HCT116 (cell line): ENCODE data around the gene CLCN3. TPM values are rescaled to one million over a fixed set of nuclear protein-coding genes. Genes with fewer than 3 reads are reported as not detected.

Source experiments
- ATAC-seq: fragments of 200-7000 bp; cut with Tn5 transposase; 2 replicates; pipeline ENCODE4 v1.9.1; 2020; ENCODE audit warnings: mild to moderate bottlenecking, moderate library complexity
- BruUV-seq: library from RNA; stranded (reverse); fragments of 400-500 nt; replicated peaks from 2 replicates; lab custom pipeline; 2021; lab: Mats Ljungman, UMichigan
- CTCF ChIA-PET: fragments of 300-600 bp; sonication (Branson Sonifier 250); formaldehyde crosslinking; loops from one replicate; lab custom pipeline; 2021; ENCODE audit warnings: antibody characterized with exemption; lab: Charles Lee
- POLR2A ChIA-PET: fragments of 300-600, 350-600 bp; sonication (Branson Sonifier 250); formaldehyde crosslinking; loops from one replicate; lab custom pipeline; 2021; ENCODE audit warnings: antibody characterized with exemption; lab: Charles Lee
- RAD21 ChIA-PET, 2 experiments: fragments of 300-600 bp; sonication (Branson Sonifier 250); formaldehyde crosslinking; loops; one replicate each; lab custom pipeline; 2023; ENCODE audit warnings: low total read pairs in 2 of 2; ENCODE audit not compliant: uncharacterized antibody in 2 of 2, unreplicated experiment in 2 of 2, low non-redundant PET in 1 of 2; lab: Charles Lee
- DNase-seq: peaks from one replicate; pipeline ENCODE4 v3.0.0-alpha.2; 2010; ENCODE audit warnings: low read depth, low spot score
- H2AFZ ChIP-seq: fragments of 200-600 bp; shearing (Covaris generic), sonication (generic); 2 replicates; pipeline ENCODE4 v1.6.1; 2017; ENCODE audit warnings: low read depth, mixed run types, mixed read lengths, antibody characterized with exemption, low read length; ENCODE audit not compliant: poor library complexity, severe bottlenecking
- H3K27ac ChIP-seq: 2 replicates; pipeline ENCODE4 v1.5.1; 2012; ENCODE audit warnings: low read depth, low read length
- H3K27me3 ChIP-seq: fragments of 200-600 bp; sonication (generic); 2 replicates; pipeline ENCODE4 v1.6.1; 2016; ENCODE audit warnings: mixed run types, low read length, mixed read lengths; ENCODE audit not compliant: insufficient read depth
- H3K36me3 ChIP-seq, 2 experiments: fragments of 200-500 bp in 1 of 2; fragments of 200-600 bp in 1 of 2; sonication (Bioruptor generic) in 1 of 2; sonication (generic) in 1 of 2; 2 replicates each; pipeline versions ENCODE4 v1.5.1 to v1.6.1; 2014 to 2016; ENCODE audit warnings: low read length in 2 of 2, inconsistent platforms in 1 of 2, mixed read lengths in 1 of 2, mixed run types in 1 of 2; ENCODE audit not compliant: insufficient read depth in 2 of 2, control insufficient read depth in 1 of 2
- H3K4me1 ChIP-seq, 2 experiments: fragments of 200-600 bp in 1 of 2; sonication (generic) in 1 of 2; 2 replicates each; pipeline versions ENCODE4 v1.5.1 to v1.6.1; 2012 to 2017; ENCODE audit warnings: low read length in 2 of 2, inconsistent platforms in 1 of 2, mild to moderate bottlenecking in 1 of 2, mixed read lengths in 1 of 2, mixed run types in 1 of 2, moderate library complexity in 1 of 2; ENCODE audit not compliant: insufficient read depth in 2 of 2, control insufficient read depth in 1 of 2
- H3K4me2 ChIP-seq: fragments of 200-600 bp; sonication (generic); 2 replicates; pipeline ENCODE4 v1.6.1; 2017; ENCODE audit warnings: mixed run types, low read length, mixed read lengths
- H3K4me3 ChIP-seq, 2 experiments: fragments of 200-600 bp in 1 of 2; sonication (generic) in 1 of 2; replicated peaks in 1 of 2; 2 replicates each; pipeline ENCODE4 v1.5.1; 2011 to 2016; ENCODE audit warnings: low read length in 2 of 2, control low read depth in 1 of 2, low read depth in 1 of 2, mild to moderate bottlenecking in 1 of 2, mixed read lengths in 1 of 2, mixed run types in 1 of 2
- H3K79me2 ChIP-seq: fragments of 200-600 bp; sonication (generic); 2 replicates; pipeline ENCODE4 v1.6.1; 2017; ENCODE audit warnings: mild to moderate bottlenecking, mixed run types, low read length, moderate library complexity, mixed read lengths; ENCODE audit not compliant: insufficient read depth
- H3K9ac ChIP-seq: fragments of 200-600 bp; sonication (generic); 2 replicates; pipeline ENCODE4 v1.6.1; 2016; ENCODE audit warnings: low read length, mixed read lengths
- H3K9me2 ChIP-seq: fragments of 200-600 bp; sonication (generic), shearing (Covaris generic); 2 replicates; pipeline ENCODE4 v1.6.1; 2017; ENCODE audit warnings: mixed run types, mild to moderate bottlenecking, moderate library complexity; ENCODE audit not compliant: insufficient read depth
- H3K9me3 ChIP-seq, 2 experiments: fragments of 200-500 bp in 1 of 2; fragments of 200-600 bp in 1 of 2; sonication (Bioruptor generic) in 1 of 2; sonication (generic) in 1 of 2; 2 replicates each; pipeline ENCODE4 v1.6.1; 2014 to 2017; ENCODE audit warnings: low read length in 2 of 2, mixed read lengths in 2 of 2, inconsistent platforms in 1 of 2, low read depth in 1 of 2, mild to moderate bottlenecking in 1 of 2, mixed run types in 1 of 2, moderate library complexity in 1 of 2; ENCODE audit not compliant: control insufficient read depth in 1 of 2, insufficient read depth in 1 of 2
- H4K20me1 ChIP-seq: fragments of 200-600 bp; sonication (generic), shearing (Covaris generic); 2 replicates; pipeline ENCODE4 v1.6.1; 2017; ENCODE audit warnings: mixed run types, mild to moderate bottlenecking, moderate library complexity; ENCODE audit not compliant: insufficient read depth
- CEBPB ChIP-seq: IDR thresholded peaks from 2 replicates; pipeline ENCODE4 v1.6.1; 2012; ENCODE audit warnings: low read depth
- JUND ChIP-seq: IDR thresholded peaks from 2 replicates; pipeline ENCODE4 v1.6.1; 2012
- POLR2A ChIP-seq: IDR thresholded peaks from 2 replicates; pipeline ENCODE4 v1.7.0; 2011; ENCODE audit warnings: borderline replicate concordance; ENCODE audit not compliant: insufficient read depth, insufficient read length; ENCODE audit errors: extremely low read depth
- SIN3A ChIP-seq: IDR thresholded peaks from 2 replicates; pipeline ENCODE4 v1.6.1; 2012; ENCODE audit warnings: low read depth
- SP1 ChIP-seq: IDR thresholded peaks from 2 replicates; pipeline ENCODE4 v1.6.1; 2012; ENCODE audit warnings: low read depth
- SRF ChIP-seq: IDR thresholded peaks from 2 replicates; pipeline ENCODE4 v1.6.1; 2012; ENCODE audit warnings: low read depth
- intact Hi-C: fragments of 100-400 bp; cut with micrococcal nuclease; formaldehyde crosslinking; loops from 2 replicates; pipeline ENCODE4 v1.10.0; 2022
- total RNA-seq: library from RNA; stranded (reverse); gene quantifications from one replicate; pipeline ENCODE4 v1.2.1, GENCODE V29; 2021; ENCODE audit not compliant: unreplicated experiment
- TF ChIP-seq, protein P1 (sequence below): IDR thresholded peaks from 2 replicates; pipeline ENCODE4 v1.6.1; 2011; ENCODE audit warnings: mild to moderate bottlenecking, low read length, moderate library complexity; ENCODE audit not compliant: insufficient replicate concordance; ENCODE audit errors: extremely low read depth
- TF ChIP-seq, protein P2 (sequence below): IDR thresholded peaks from 2 replicates; pipeline ENCODE4 v1.6.1; 2012; ENCODE audit warnings: low read depth
- TF ChIP-seq, protein P3 (sequence below): IDR thresholded peaks from 2 replicates; pipeline ENCODE4 v1.6.1; 2012

CLCN3 gene
- total RNA-seq, 1 experiment from 2014 or later, result 60.4 TPM

DNA sequence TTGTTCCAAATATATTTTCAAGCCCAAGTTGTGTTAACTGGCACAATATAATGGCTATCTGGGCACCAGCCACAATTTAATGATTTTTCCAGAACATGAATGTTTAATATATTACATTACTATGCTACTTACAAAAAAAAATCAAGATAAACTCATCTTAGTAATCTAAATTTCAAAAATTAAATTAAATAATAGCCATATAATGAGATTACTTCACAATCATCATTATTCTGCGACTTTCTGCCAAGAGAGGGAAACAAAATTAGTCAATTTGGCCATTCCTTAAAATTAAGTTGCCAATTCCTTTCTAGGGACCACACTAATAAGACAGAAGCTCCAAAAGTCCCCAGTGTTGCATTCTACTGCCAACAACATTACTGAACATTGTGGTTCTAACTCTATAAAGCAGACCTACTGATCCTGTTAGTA, 15.5 kb upstream of the CLCN3 start (continued):
- TF ChIP-seq, protein P1, sequence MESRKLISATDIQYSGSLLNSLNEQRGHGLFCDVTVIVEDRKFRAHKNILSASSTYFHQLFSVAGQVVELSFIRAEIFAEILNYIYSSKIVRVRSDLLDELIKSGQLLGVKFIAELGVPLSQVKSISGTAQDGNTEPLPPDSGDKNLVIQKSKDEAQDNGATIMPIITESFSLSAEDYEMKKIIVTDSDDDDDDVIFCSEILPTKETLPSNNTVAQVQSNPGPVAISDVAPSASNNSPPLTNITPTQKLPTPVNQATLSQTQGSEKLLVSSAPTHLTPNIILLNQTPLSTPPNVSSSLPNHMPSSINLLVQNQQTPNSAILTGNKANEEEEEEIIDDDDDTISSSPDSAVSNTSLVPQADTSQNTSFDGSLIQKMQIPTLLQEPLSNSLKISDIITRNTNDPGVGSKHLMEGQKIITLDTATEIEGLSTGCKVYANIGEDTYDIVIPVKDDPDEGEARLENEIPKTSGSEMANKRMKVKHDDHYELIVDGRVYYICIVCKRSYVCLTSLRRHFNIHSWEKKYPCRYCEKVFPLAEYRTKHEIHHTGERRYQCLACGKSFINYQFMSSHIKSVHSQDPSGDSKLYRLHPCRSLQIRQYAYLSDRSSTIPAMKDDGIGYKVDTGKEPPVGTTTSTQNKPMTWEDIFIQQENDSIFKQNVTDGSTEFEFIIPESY, result no peak
- no peak for TF ChIP-seq CEBPB
- TF ChIP-seq SRF, result no peak
- TF ChIP-seq, protein P2, sequence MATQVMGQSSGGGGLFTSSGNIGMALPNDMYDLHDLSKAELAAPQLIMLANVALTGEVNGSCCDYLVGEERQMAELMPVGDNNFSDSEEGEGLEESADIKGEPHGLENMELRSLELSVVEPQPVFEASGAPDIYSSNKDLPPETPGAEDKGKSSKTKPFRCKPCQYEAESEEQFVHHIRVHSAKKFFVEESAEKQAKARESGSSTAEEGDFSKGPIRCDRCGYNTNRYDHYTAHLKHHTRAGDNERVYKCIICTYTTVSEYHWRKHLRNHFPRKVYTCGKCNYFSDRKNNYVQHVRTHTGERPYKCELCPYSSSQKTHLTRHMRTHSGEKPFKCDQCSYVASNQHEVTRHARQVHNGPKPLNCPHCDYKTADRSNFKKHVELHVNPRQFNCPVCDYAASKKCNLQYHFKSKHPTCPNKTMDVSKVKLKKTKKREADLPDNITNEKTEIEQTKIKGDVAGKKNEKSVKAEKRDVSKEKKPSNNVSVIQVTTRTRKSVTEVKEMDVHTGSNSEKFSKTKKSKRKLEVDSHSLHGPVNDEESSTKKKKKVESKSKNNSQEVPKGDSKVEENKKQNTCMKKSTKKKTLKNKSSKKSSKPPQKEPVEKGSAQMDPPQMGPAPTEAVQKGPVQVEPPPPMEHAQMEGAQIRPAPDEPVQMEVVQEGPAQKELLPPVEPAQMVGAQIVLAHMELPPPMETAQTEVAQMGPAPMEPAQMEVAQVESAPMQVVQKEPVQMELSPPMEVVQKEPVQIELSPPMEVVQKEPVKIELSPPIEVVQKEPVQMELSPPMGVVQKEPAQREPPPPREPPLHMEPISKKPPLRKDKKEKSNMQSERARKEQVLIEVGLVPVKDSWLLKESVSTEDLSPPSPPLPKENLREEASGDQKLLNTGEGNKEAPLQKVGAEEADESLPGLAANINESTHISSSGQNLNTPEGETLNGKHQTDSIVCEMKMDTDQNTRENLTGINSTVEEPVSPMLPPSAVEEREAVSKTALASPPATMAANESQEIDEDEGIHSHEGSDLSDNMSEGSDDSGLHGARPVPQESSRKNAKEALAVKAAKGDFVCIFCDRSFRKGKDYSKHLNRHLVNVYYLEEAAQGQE, result no peak

DNA sequence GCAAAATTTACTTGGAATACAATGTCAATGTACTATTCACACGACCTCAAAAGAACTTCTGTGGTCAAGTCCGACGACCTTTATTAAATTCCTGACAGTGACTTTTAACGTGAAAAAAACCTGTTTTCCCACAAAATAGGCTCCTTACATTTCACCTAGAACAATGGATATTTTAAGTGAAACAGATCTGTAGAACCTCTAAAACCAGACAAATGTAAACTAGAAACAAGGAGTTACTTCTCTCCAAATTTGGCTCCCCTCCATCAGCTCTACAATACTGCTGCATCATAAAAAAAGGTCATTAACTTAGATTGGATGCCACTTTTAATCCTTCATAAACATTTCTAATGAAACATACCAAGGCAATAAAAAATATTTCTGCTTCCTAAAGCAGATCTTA, 9.2 kb upstream of the CLCN3 start:
- ChIA-PET RAD21 (no interaction called here), CTCF (no interaction called here), POLR2A (no interaction called here)
- DNase-seq (no peak), ATAC-seq (no peak)
- peak overlapping the region; percentile 84 to 93 for H3K4me3 ChIP-seq
- no peaks in the 10 kb centered on the region for H3K36me3 ChIP-seq
- H3K27ac ChIP-seq, result no peak overlapping the region
- no TSS peak for BruUV-seq
- H3K79me2 ChIP-seq, result peaks cover 30% of the 10 kb centered on the region
- no peaks in the 10 kb centered on the region for H3K9me3 ChIP-seq
- H3K9ac ChIP-seq, result peak overlapping the region; percentile 86; the same call in 1 of the 2 replicates
- intact Hi-C loops, result loop anchor here (5.0 to 10.0 kb wide), 3 partner anchors 114 to 201 kb away; no protein-coding TSS in a partner anchor
- peaks cover 6 to 24% of the 10 kb centered on the region in 2 experiments; a peak in 3 of 4 replicates for H3K4me1 ChIP-seq
- no peaks in the 10 kb centered on the region for H3K9me2 ChIP-seq
- no peaks in the 10 kb centered on the region for H4K20me1 ChIP-seq
- no peak overlapping the region for H2AFZ ChIP-seq
- H3K27me3 ChIP-seq, result no peaks in the 10 kb centered on the region
- peak overlapping the region; percentile 94 for H3K4me2 ChIP-seq
- TF ChIP-seq JUND (no peak), POLR2A (no peak), SRF (no peak), SP1 (no peak), SIN3A (no peak)
- TF ChIP-seq, protein P1, result no peak
- TF ChIP-seq, protein P3, sequence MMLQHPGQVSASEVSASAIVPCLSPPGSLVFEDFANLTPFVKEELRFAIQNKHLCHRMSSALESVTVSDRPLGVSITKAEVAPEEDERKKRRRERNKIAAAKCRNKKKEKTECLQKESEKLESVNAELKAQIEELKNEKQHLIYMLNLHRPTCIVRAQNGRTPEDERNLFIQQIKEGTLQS, result no peak
